OCI-M1 (cell line): Measurements from ENCODE around the gene PEX16.
"Not testable (repeated sequence)": the region's sequence is repeated elsewhere in the genome, so short reads cannot be mapped to it uniquely, and the experiment has no call there.

Experiments
- DNase-seq: peaks from one replicate; lab custom pipeline; 2025; lab: John Stamatoyannopoulos, UW

Gene PEX16

GRCh38 chr11:45918331-45918941 lies 759 bp upstream of the PEX16 start:
- DNase-seq, result peak; percentile 81

- no peak for DNase-seq
Observed at GRCh38 chr11:45917286-45917622, 423 bp downstream of the PEX16 start.

- no peak for DNase-seq
Observed at GRCh38 chr11:45915446-45915845, 2.2 kb downstream of the PEX16 start.

GRCh38 chr11:45913942-45914635 lies 3.6 kb downstream of the PEX16 start:
- DNase-seq, result no peak

GRCh38 chr11:45913514-45913913 lies 4.2 kb downstream of the PEX16 start:
- DNase-seq, result no peak

GRCh38 chr11:45910623-45911022 lies 7.1 kb downstream of the PEX16 start:
- no peak for DNase-seq

- no peak for DNase-seq
Observed at GRCh38 chr11:45909594-45910475, 7.8 kb downstream of the PEX16 start.

- DNase-seq, result no peak
Observed at GRCh38 chr11:45907911-45908370, 9.7 kb downstream of the PEX16 start.

- no peak for DNase-seq
Observed at GRCh38 chr11:45906965-45907611, 10.6 kb downstream of the PEX16 start, which contains the start of gene FREY1. FREY1 (minus strand) TSS chr11:45907271; CDS start chr11:45907245, 26 bp downstream.

- DNase-seq, result no peak
Observed at GRCh38 chr11:45906096-45906682, 11.5 kb downstream of the PEX16 start.

GRCh38 chr11:45905576-45905975 lies 12.1 kb downstream of the PEX16 start:
- DNase-seq, result not testable (repeated sequence)

GRCh38 chr11:45905095-45905494 lies 12.6 kb downstream of the PEX16 start:
- no peak for DNase-seq

- no peak for DNase-seq
Observed at GRCh38 chr11:45904309-45904915, 13.3 kb downstream of the PEX16 start.

GRCh38 chr11:45902452-45903380 lies 15.0 kb downstream of the PEX16 start:
- DNase-seq, result no peak

GRCh38 chr11:45901626-45902025 lies 16.1 kb downstream of the PEX16 start:
- DNase-seq, result no peak

- no peak for DNase-seq
Observed at GRCh38 chr11:45900916-45901617, 16.6 kb downstream of the PEX16 start.

GRCh38 chr11:45900175-45900800 lies 17.4 kb downstream of the PEX16 start:
- not testable (repeated sequence) for DNase-seq

GRCh38 chr11:45899448-45900174 lies 18.1 kb downstream of the PEX16 start:
- peak; percentile 60 for DNase-seq

GRCh38 chr11:45899086-45899447 lies 18.6 kb downstream of the PEX16 start:
- no peak for DNase-seq
